HepG2 (cell line): ENCODE measurements around the gene PRKCSH.
"Not testable (repeated sequence)": the region's sequence is repeated elsewhere in the genome, so short reads cannot be mapped to it uniquely, and the experiment has no call there.

ENCODE experiments used
- ARNT ChIP-seq: fragments of 450-650 bp; IDR thresholded peaks from 2 replicates; pipeline ENCODE4 v1.6.1; 2017
- CTCF ChIP-seq: sonication (generic); formaldehyde crosslinking; IDR thresholded peaks from 2 replicates; pipeline ENCODE4 v1.5.0; 2020; ENCODE audit warnings: mild to moderate bottlenecking, missing genetic modification reagents, moderate library complexity
- FOXP1 ChIP-seq, 2 experiments: fragments of 450-650 bp in 1 of 2; IDR thresholded peaks; 2 replicates each; pipeline ENCODE4 v1.6.1; 2017 to 2018; ENCODE audit warnings: antibody characterized with exemption in 1 of 2
- NR2F2 ChIP-seq: IDR thresholded peaks from 2 replicates; pipeline ENCODE4 v1.6.1; 2012; ENCODE audit warnings: low read depth, inconsistent platforms, borderline replicate concordance
- RAD21 ChIP-seq: fragments of 450-650 bp; formaldehyde crosslinking; IDR thresholded peaks from 2 replicates; pipeline ENCODE4 v1.5.0; 2020; ENCODE audit warnings: mild to moderate bottlenecking
- TF ChIP-seq, protein P1 (sequence below): sonication (generic); formaldehyde crosslinking; IDR thresholded peaks from 2 replicates; pipeline ENCODE4 v1.4.0; 2020; ENCODE audit warnings: missing genetic modification reagents

DNA sequence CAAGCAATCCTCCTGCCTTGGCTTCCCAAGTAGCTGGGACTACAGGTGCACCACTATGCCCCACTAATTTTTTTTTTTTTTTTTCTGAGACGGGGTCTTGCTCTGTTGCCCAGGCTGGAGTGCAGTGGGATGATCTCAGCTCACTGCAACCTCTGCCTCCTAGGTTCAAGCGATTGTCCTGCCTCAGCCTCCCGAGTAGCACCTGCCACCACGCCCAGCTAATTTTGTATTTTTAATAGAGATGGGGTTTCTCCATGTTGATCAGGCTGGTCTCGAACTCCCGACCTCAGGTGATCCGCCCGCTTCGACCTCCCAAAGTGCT, 19.8 kb downstream of the PRKCSH start:
- not testable (repeated sequence) for TF ChIP-seq CTCF (CRISPR knock-in tag); ARNT; RAD21 (CRISPR knock-in tag); NR2F2; FOXP1 (IDR thresholded peaks at IDR 0.05); FOXP1 (CRISPR knock-in tag; IDR thresholded peaks at IDR 0.05)
- TF ChIP-seq, protein P1, sequence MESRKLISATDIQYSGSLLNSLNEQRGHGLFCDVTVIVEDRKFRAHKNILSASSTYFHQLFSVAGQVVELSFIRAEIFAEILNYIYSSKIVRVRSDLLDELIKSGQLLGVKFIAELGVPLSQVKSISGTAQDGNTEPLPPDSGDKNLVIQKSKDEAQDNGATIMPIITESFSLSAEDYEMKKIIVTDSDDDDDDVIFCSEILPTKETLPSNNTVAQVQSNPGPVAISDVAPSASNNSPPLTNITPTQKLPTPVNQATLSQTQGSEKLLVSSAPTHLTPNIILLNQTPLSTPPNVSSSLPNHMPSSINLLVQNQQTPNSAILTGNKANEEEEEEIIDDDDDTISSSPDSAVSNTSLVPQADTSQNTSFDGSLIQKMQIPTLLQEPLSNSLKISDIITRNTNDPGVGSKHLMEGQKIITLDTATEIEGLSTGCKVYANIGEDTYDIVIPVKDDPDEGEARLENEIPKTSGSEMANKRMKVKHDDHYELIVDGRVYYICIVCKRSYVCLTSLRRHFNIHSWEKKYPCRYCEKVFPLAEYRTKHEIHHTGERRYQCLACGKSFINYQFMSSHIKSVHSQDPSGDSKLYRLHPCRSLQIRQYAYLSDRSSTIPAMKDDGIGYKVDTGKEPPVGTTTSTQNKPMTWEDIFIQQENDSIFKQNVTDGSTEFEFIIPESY (CRISPR knock-in tag) = not testable (repeated sequence)
